ENCODE results near the gene FCN3. TPM values are rescaled to one million over a fixed set of nuclear protein-coding genes. Genes with fewer than 3 reads are reported as not detected.

The FCN3 gene
- total RNA-seq, 2 experiments from 2014 or later: not detected

DNA sequence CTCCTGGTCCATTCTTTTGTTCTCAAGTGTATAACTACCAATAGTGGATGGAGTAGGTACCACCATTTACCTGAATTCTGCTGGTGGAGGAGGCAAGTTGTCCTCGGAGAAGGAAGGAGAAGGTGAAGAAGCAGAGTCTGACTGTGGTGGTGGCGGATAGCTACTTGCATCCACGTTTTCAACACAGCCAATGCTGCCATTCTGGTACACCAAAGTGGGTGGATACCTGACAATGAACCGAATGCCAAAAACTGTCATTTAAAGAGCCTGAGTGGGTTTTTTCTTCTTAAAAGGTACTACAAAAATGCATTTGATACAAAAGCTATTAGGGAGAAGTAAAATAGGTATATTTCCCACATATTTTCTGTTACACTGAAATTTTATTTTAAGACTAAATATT lies 37.9 kb upstream of the FCN3 start:
- H3K9me3 ChIP-seq (ENCODE audit: low read length): no peaks in the 10 kb centered on the region
- TF ChIP-seq, protein P1, sequence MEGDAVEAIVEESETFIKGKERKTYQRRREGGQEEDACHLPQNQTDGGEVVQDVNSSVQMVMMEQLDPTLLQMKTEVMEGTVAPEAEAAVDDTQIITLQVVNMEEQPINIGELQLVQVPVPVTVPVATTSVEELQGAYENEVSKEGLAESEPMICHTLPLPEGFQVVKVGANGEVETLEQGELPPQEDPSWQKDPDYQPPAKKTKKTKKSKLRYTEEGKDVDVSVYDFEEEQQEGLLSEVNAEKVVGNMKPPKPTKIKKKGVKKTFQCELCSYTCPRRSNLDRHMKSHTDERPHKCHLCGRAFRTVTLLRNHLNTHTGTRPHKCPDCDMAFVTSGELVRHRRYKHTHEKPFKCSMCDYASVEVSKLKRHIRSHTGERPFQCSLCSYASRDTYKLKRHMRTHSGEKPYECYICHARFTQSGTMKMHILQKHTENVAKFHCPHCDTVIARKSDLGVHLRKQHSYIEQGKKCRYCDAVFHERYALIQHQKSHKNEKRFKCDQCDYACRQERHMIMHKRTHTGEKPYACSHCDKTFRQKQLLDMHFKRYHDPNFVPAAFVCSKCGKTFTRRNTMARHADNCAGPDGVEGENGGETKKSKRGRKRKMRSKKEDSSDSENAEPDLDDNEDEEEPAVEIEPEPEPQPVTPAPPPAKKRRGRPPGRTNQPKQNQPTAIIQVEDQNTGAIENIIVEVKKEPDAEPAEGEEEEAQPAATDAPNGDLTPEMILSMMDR (conservative IDR thresholded peaks at IDR 0.05; ENCODE audit: low read length): no peak
- no peak for TF ChIP-seq EZH2phosphoT487 (IDR thresholded peaks at IDR 0.05; ENCODE audit: borderline replicate concordance, low read depth, low read length)
- intact Hi-C loops (cut with micrococcal nuclease; ENCODE audit: unreplicated experiment): no loop called here
- ChIA-PET POLR2A (interaction anchor here (1.3 kb wide), 1 partner anchor 8 kb away, joined by 7 read pairs; no protein-coding TSS in a partner anchor), CTCF (ENCODE audit: unreplicated experiment) (no interaction called here)
- no peaks in the 10 kb centered on the region for H3K79me2 ChIP-seq (ENCODE audit: insufficient read depth, low read depth, low read length)
- no peak overlapping the region for H2AFZ ChIP-seq (ENCODE audit: low read length)
- no peak overlapping the region for H3K4me2 ChIP-seq (ENCODE audit: low read length)
- no TSS peak for BruUV-seq (replicated peaks)
- no peak overlapping the region for H3K27ac ChIP-seq (ENCODE audit: low read depth, low read length, poor library complexity, severe bottlenecking)
- H3K9me2 ChIP-seq (ENCODE audit: insufficient read depth, low read length): no peaks in the 10 kb centered on the region
- no peak overlapping the region for H3K4me3 ChIP-seq (ENCODE audit: low read depth, low read length, poor library complexity, severe bottlenecking)
- H3K36me3 ChIP-seq (ENCODE audit: insufficient read depth, low read length): peaks cover 95% of the 10 kb centered on the region
- no peaks in the 10 kb centered on the region for H4K20me1 ChIP-seq (ENCODE audit: insufficient read depth, low read length)
- no peak for DNase-seq (ENCODE audit: low spot score)
- H3K4me1 ChIP-seq (ENCODE audit: insufficient read depth, low read length, poor library complexity, severe bottlenecking): peaks cover 28% of the 10 kb centered on the region

DNA sequence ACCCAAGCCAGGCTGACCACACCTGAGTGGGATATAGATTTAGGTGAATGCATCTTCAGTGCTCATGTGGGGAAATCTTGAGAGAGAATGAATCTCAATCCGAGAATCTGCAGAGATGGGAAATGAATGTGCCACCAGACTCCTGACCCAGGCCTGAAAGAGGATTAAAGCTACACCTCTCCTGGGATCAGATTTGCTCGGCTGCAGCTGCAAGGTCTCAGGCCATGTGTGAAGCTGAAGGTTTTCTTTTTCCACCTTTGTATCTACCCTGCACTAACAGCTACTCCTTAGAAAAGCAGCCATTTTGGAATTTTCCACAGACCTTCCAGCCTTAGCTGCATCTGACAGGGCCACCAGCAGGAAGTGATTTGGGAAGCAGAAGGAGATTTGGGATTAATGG lies 36.1 kb upstream of the FCN3 start:
- CTCF ChIA-PET (ENCODE audit: unreplicated experiment): interaction anchor here (1.2 kb wide), 1 partner anchor 35 kb away, joined by 3 read pairs; no protein-coding TSS in a partner anchor
- TF ChIP-seq, protein P1 (conservative IDR thresholded peaks at IDR 0.05; ENCODE audit: low read length): no peak
- TF ChIP-seq EZH2phosphoT487 (IDR thresholded peaks at IDR 0.05; ENCODE audit: borderline replicate concordance, low read depth, low read length): no peak
- POLR2A ChIA-PET: interaction anchor here (1.0 to 1.6 kb wide), 2 partner anchors 26 to 146 kb away, joined by 3 read pairs; no protein-coding TSS in a partner anchor
- Histone ChIP-seq H3K36me3 (ENCODE audit: insufficient read depth, low read length) (peaks cover 84% of the 10 kb centered on the region), H3K27ac (ENCODE audit: low read depth, low read length, poor library complexity, severe bottlenecking) (no peak overlapping the region), H2AFZ (ENCODE audit: low read length) (no peak overlapping the region), H3K4me3 (ENCODE audit: low read depth, low read length, poor library complexity, severe bottlenecking) (no peak overlapping the region), H3K79me2 (ENCODE audit: insufficient read depth, low read depth, low read length) (no peaks in the 10 kb centered on the region), H3K9me2 (ENCODE audit: insufficient read depth, low read length) (no peaks in the 10 kb centered on the region), H4K20me1 (ENCODE audit: insufficient read depth, low read length) (no peaks in the 10 kb centered on the region), H3K4me1 (ENCODE audit: insufficient read depth, low read length, poor library complexity, severe bottlenecking) (peaks cover 30% of the 10 kb centered on the region), H3K9me3 (ENCODE audit: low read length) (no peaks in the 10 kb centered on the region), H3K4me2 (ENCODE audit: low read length) (no peak overlapping the region)
- intact Hi-C loops (cut with micrococcal nuclease; ENCODE audit: unreplicated experiment): no loop called here
- no TSS peak for BruUV-seq (replicated peaks)
- DNase-seq (ENCODE audit: low spot score): no peak

DNA sequence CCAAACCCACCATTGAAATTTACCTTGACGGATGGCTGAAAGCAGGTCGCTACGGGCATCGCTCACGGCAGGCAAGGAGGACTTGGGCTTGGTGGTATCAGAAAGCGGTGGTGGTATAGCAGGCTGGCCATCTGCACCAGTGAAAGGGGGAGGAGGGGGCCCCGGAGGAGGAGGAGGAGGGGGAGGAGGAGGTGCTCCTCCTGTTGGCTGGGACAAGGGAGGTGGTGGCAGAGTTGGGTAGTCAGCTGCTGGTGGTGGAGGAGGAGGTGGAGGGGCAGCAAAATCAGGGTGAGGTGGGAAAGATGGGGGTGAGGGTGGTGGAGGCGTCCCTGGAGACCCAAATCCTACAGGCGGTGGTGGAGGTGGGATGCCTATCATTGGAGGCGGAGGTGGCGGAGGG lies 35.0 kb upstream of the FCN3 start:
- CTCF ChIA-PET (ENCODE audit: unreplicated experiment): no interaction called here
- BruUV-seq (replicated peaks): no TSS peak
- Histone ChIP-seq H3K79me2 (ENCODE audit: insufficient read depth, low read depth, low read length) (no peaks in the 10 kb centered on the region), H3K36me3 (ENCODE audit: insufficient read depth, low read length) (peaks cover 73% of the 10 kb centered on the region), H3K9me2 (ENCODE audit: insufficient read depth, low read length) (no peaks in the 10 kb centered on the region), H3K4me1 (ENCODE audit: insufficient read depth, low read length, poor library complexity, severe bottlenecking) (peaks cover 41% of the 10 kb centered on the region), H4K20me1 (ENCODE audit: insufficient read depth, low read length) (no peaks in the 10 kb centered on the region), H3K27ac (ENCODE audit: low read depth, low read length, poor library complexity, severe bottlenecking) (no peak overlapping the region), H3K9me3 (ENCODE audit: low read length) (no peaks in the 10 kb centered on the region), H3K4me3 (ENCODE audit: low read depth, low read length, poor library complexity, severe bottlenecking) (no peak overlapping the region), H2AFZ (ENCODE audit: low read length) (no peak overlapping the region), H3K4me2 (ENCODE audit: low read length) (no peak overlapping the region)
- DNase-seq (ENCODE audit: low spot score): no peak
- TF ChIP-seq, protein P1 (conservative IDR thresholded peaks at IDR 0.05; ENCODE audit: low read length): no peak
- TF ChIP-seq EZH2phosphoT487 (IDR thresholded peaks at IDR 0.05; ENCODE audit: borderline replicate concordance, low read depth, low read length): no peak
- intact Hi-C loops (cut with micrococcal nuclease; ENCODE audit: unreplicated experiment): no loop called here
- POLR2A ChIA-PET: interaction anchor here (1.0 kb wide), 1 partner anchor 147 kb away, joined by 3 read pairs; no protein-coding TSS in a partner anchor
